Mucosa of descending colon (tissue), 3 donors: Measurements from ENCODE around the gene SLC9A9. TPM values are rescaled to one million over a fixed set of nuclear protein-coding genes. Genes with fewer than 3 reads are reported as not detected.

ENCODE experiments used
- ATAC-seq: fragments of 200-7000 bp; cut with Tn5 transposase; one replicate; pipeline ENCODE4 v1.9.1; 2020; ENCODE audit warnings: mild to moderate bottlenecking, moderate library complexity
- DNase-seq, 3 donors: peaks; one replicate each; pipeline ENCODE4 v3.0.0-alpha.2; 2020
- H3K36me3 ChIP-seq: fragments of 200-600 bp; one replicate; pipeline ENCODE4 v1.8.0; 2021; ENCODE audit warnings: low read depth, mild to moderate bottlenecking
- H3K4me1 ChIP-seq: fragments of 200-600 bp; one replicate; pipeline ENCODE4 v1.8.0; 2021; ENCODE audit warnings: low read depth, mild to moderate bottlenecking
- H3K4me3 ChIP-seq: fragments of 200-600 bp; one replicate; pipeline ENCODE4 v1.8.0; 2021; ENCODE audit warnings: mild to moderate bottlenecking
- H3K9me3 ChIP-seq: fragments of 200-600 bp; one replicate; pipeline ENCODE4 v1.8.0; 2021; ENCODE audit warnings: mild to moderate bottlenecking
- CTCF ChIP-seq: fragments of 200-600 bp; IDR thresholded peaks from one replicate; pipeline ENCODE4 v1.8.0; 2022; ENCODE audit warnings: antibody characterized with exemption, mild to moderate bottlenecking
- intact Hi-C, 2 donors: fragments of 100-400 bp; cut with DNase I in 1 of 2; cut with micrococcal nuclease in 1 of 2; formaldehyde crosslinking; loops; one replicate each; pipeline versions ENCODE4 v1.11.0 to v1.11.1; 2022; cut with DNase I, micrococcal nuclease
- total RNA-seq, 3 donors: library from RNA; stranded (reverse); fragmentation: NEBNext Ultra II Directional in 2 of 3; extraction: Animal tissue kit (Norgen Biotek cat#: 25700) in 2 of 3; gene quantifications; one replicate each; pipeline versions ENCODE4 v1.2.1 to v1.2.4, GENCODE V29; 2021 to 2023
- donor health status: DM: no; HTN: no; CAD: no; lungs with moderate emphysema.
- donor health status: DM: no; HTN: no; CAD: no.
- donor health status: DM: no; HTN: yes; CAD: no.

The SLC9A9 gene
- total RNA-seq, 3 donors from 2014 or later: 3.2 to 18.2 (median 6.8) TPM

DNA sequence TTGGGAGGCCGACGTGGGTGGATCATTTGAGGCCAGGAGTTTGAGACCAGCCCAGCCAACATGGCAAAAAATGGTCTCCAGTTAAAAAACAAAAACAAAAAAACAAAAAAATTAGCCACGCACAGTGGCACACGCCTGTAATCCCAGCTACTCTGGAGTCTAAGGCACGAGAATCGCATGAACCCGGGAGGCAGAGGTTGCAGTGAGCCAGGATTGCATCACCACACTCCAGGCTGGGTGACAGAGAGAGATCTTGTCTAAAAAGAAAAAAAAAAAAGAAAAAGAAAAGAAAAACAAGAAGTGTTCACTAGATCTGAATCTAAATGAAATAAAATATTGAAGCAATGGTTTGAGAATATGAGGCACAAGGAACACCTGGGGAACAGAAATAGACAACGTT, 36.7 kb downstream of the SLC9A9 start:
- ATAC-seq (no peak), DNase-seq (peak in 2 of 3 donors; percentile 32 to 49)
- Histone ChIP-seq H3K4me1 (no peaks in the 10 kb centered on the region), H3K9me3 (no peaks in the 10 kb centered on the region), H3K36me3 (no peaks in the 10 kb centered on the region), H3K4me3 (no peak overlapping the region)
- intact Hi-C loops: no loop called here
- TF ChIP-seq CTCF: no peak

DNA sequence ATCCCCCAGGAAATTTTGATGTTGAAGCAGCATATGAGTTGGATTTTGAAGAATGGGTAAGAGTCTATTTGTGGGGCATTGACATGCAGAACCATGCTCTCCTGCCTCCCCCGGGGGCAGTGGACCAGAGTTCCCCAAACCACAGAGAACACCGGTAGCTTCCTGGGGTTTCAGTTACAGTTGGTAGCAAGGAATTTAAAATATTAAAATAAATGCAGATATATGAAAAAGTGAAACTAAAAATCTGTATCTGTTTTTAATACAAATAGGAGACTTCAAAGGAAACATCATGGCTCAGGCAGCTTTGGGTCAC, 37.4 kb downstream of the SLC9A9 start:
- Histone ChIP-seq H3K9me3 (no peaks in the 10 kb centered on the region), H3K4me1 (no peaks in the 10 kb centered on the region), H3K4me3 (no peak overlapping the region), H3K36me3 (no peaks in the 10 kb centered on the region)
- intact Hi-C loops: no loop called here
- TF ChIP-seq CTCF: no peak
- DNase-seq: no peak
- ATAC-seq: no peak

DNA sequence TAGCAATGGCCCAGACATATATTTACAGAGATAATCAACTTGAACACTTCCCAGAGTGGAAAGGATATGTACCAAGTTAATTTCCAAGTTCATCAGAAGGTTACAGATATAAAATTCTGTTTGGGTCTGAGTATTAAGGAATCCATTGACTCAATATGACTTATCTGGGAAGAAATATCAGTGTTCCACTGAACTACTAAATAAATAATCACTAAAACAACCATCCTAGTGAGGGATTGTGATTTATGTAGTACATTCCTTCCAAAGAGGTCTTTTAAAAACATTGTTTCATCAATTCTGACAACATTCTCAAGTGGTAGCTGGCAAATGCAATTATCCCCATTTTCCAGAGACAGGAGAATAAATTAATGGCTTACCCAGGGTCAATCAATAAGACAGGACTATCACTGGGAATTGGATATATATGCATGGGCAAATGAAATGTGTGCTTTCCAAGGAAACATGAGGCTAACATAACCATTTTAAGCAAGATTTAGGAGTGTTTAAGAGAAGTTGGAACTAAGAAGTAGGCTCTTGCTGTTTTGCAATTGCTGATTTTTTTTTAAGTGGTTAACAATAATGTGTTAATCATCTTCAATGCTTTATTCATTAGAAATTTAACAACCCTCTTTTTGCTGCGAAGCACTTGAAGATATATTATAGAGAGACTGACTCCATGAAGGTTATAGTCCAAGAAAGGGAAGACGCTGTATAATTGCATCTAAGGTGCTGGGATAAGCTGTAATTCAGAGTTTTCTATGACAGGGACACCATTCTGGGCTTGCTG, 37.9 kb downstream of the SLC9A9 start:
- Histone ChIP-seq H3K36me3 (no peaks in the 10 kb centered on the region), H3K4me1 (no peaks in the 10 kb centered on the region), H3K4me3 (no peak overlapping the region), H3K9me3 (no peaks in the 10 kb centered on the region)
- DNase-seq: no peak
- intact Hi-C loops: no loop called here
- TF ChIP-seq CTCF: no peak
- ATAC-seq: no peak

DNA sequence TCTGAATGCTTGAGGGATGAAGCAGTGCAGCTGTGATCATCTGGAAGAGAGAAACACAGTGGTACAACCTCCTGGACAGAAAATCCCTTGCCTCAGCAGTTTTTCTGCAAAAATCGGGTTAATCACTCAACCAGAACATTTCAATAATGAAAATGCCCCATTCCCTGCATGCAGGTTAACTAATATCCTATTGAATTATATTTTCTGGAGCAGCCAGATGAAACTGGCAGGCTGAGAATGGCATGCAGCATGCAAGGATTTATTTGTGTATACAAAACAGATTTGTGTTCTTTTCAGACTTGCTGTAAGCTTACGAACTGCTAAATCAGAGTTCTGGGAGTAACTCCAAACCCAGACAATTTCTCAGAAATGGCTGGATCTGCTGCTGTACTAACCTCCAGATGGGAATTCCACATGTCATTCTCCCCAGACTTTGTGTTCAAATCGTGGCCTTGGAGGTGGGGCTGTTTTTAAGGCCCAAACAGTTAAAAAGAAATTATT, 39.1 kb downstream of the SLC9A9 start:
- DNase-seq: no peak

DNA sequence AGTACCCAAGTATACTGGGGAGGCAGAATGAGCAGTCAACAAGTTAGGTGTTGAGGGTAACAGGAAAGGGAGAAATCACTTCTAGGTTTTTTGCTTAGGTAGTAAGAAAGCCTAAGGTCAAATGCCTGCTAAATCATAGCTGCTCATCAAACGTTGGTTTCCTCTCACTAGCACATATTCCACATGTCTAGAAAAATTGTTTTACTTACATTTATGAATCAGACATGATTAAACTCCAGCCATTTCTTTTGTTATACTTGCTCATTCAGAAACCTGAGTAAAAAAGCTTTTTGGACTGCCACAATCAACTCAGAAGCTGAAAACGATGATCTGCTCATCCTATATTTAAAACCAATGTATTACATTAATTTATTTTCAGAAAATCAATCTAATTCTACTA, 40.2 kb downstream of the SLC9A9 start:
- DNase-seq (no peak), ATAC-seq (no peak)
- Histone ChIP-seq H3K9me3 (no peaks in the 10 kb centered on the region), H3K4me3 (no peak overlapping the region), H3K4me1 (no peaks in the 10 kb centered on the region), H3K36me3 (no peaks in the 10 kb centered on the region)
- intact Hi-C loops: no loop called here
- TF ChIP-seq CTCF: no peak

More for the DNA sequence above, 39.1 kb downstream of the SLC9A9 start:
- no peak for TF ChIP-seq CTCF
- Histone ChIP-seq H3K4me3 (no peak overlapping the region), H3K9me3 (no peaks in the 10 kb centered on the region), H3K4me1 (no peaks in the 10 kb centered on the region), H3K36me3 (no peaks in the 10 kb centered on the region)
- intact Hi-C loops: no loop called here
- no peak for ATAC-seq
